K562 (cell line): ENCODE results near the gene SSU72. TPM values are rescaled to one million over a fixed set of nuclear protein-coding genes. Genes with fewer than 3 reads are reported as not detected.

Experiments
- CC2D1A ChIP-seq: fragments of 450-650 bp; IDR thresholded peaks from 2 replicates; pipeline ENCODE4 v1.6.1; 2017; ENCODE audit warnings: mild to moderate bottlenecking
- DMBX1 ChIP-seq: fragments of 250-450 bp; sonication (Bioruptor Pico); IDR thresholded peaks from 2 replicates; pipeline ENCODE4 v1.8.0; 2022; ENCODE audit warnings: inconsistent platforms, mild to moderate bottlenecking, moderate library complexity, borderline replicate concordance
- DNMT1 ChIP-seq: fragments of 450-650 bp; IDR thresholded peaks from 2 replicates; pipeline ENCODE4 v1.6.1; 2016; ENCODE audit warnings: antibody characterized with exemption, mild to moderate bottlenecking
- E2F5 ChIP-seq: sonication (generic); formaldehyde crosslinking; IDR thresholded peaks from 2 replicates; pipeline ENCODE4 v1.8.0; 2022; ENCODE audit warnings: mild to moderate bottlenecking, missing genetic modification reagents
- ESRRA ChIP-seq: fragments of 450-650 bp; IDR thresholded peaks from 2 replicates; pipeline ENCODE4 v1.6.1; 2014; ENCODE audit warnings: low read depth, mild to moderate bottlenecking, moderate library complexity, borderline replicate concordance
- ESRRB ChIP-seq: fragments of 250-450 bp; sonication (Bioruptor Pico); IDR thresholded peaks from 2 replicates; pipeline ENCODE4 v1.5.0; 2020; ENCODE audit warnings: mild to moderate bottlenecking, moderate library complexity, borderline replicate concordance
- FOXA3 ChIP-seq, 2 experiments: fragments of 450-650 bp in 1 of 2; sonication (generic) in 1 of 2; formaldehyde crosslinking; IDR thresholded peaks in 1 of 2; conservative IDR thresholded peaks in 1 of 2; 2 replicates each; pipeline versions ENCODE4 v1.4.0 to v1.8.0; 2020 to 2022; ENCODE audit warnings: mild to moderate bottlenecking in 2 of 2, missing genetic modification reagents in 1 of 2
- FOXP1 ChIP-seq: sonication (generic); formaldehyde crosslinking; IDR thresholded peaks from 2 replicates; pipeline ENCODE4 v1.8.0; 2022; ENCODE audit warnings: mild to moderate bottlenecking, missing genetic modification reagents
- GTF2F1 ChIP-seq: IDR thresholded peaks from 2 replicates; pipeline ENCODE4 v1.6.1; 2011; ENCODE audit warnings: low read depth, low read length, improper control_type of control experiment
- HSF4 ChIP-seq: fragments of 250-450 bp; sonication (Bioruptor Pico); IDR thresholded peaks from 2 replicates; pipeline ENCODE4 v2.1.2; 2022; ENCODE audit warnings: mild to moderate bottlenecking, moderate library complexity, borderline replicate concordance
- IFI16 ChIP-seq: fragments of 250-450 bp; sonication (Bioruptor Pico); IDR thresholded peaks from 2 replicates; pipeline ENCODE4 v2.1.2; 2022; ENCODE audit warnings: mild to moderate bottlenecking, inconsistent platforms
- JUND ChIP-seq, 2 experiments: IDR thresholded peaks; 2 replicates in 1 of 2; 3 replicates in 1 of 2; pipeline ENCODE4 v1.6.1; 2011; ENCODE audit warnings: borderline replicate concordance in 2 of 2, low read depth in 2 of 2, low read length in 2 of 2, improper control_type of control experiment in 1 of 2, missing biosample characterization in 1 of 2, missing genetic modification characterization in 1 of 2, missing genetic modification reagents in 1 of 2
- KAT2B ChIP-seq: IDR thresholded peaks from one replicate; pipeline ENCODE4 v1.6.1; 2012; ENCODE audit warnings: low read depth, mild to moderate bottlenecking, control low read depth, inconsistent platforms, low read length, moderate library complexity
- KDM5B ChIP-seq: fragments of 200-600 bp; sonication (generic); IDR thresholded peaks from 2 replicates; pipeline ENCODE4 v1.6.1; 2012; ENCODE audit warnings: low read depth, mild to moderate bottlenecking, moderate library complexity, low read length, control low read depth, inconsistent platforms; ENCODE audit not compliant: insufficient replicate concordance
- MTF1 ChIP-seq: fragments of 250-450 bp; sonication (Bioruptor Pico); IDR thresholded peaks from 2 replicates; pipeline ENCODE4 v1.9.0; 2021; ENCODE audit warnings: moderate library complexity, mild to moderate bottlenecking, inconsistent platforms, borderline replicate concordance
- NCOA2 ChIP-seq, 2 experiments: fragments of 450-650 bp; IDR thresholded peaks; 2 replicates each; pipeline ENCODE4 v1.6.1; 2018; ENCODE audit warnings: mild to moderate bottlenecking in 2 of 2, moderate library complexity in 1 of 2; ENCODE audit not compliant: partially characterized antibody in 2 of 2
- NFATC3 ChIP-seq: fragments of 450-650 bp; IDR thresholded peaks from 2 replicates; pipeline ENCODE4 v1.6.1; 2017; ENCODE audit warnings: mild to moderate bottlenecking
- PHF20 ChIP-seq: fragments of 450-650 bp; IDR thresholded peaks from 2 replicates; pipeline ENCODE4 v1.6.1; 2018; ENCODE audit not compliant: partially characterized antibody
- RBM34 ChIP-seq: fragments of 200-400 bp; formaldehyde crosslinking; IDR thresholded peaks from 2 replicates; pipeline ENCODE4 v1.6.1; 2018; ENCODE audit warnings: low read length, borderline replicate concordance; ENCODE audit not compliant: insufficient read depth
- SAFB ChIP-seq: fragments of 200-400 bp; formaldehyde crosslinking; IDR thresholded peaks from 2 replicates; pipeline ENCODE4 v1.6.1; 2017; ENCODE audit warnings: low read depth, low read length, borderline replicate concordance
- SAFB2 ChIP-seq: fragments of 200-400 bp; formaldehyde crosslinking; IDR thresholded peaks from 2 replicates; pipeline ENCODE4 v1.6.1; 2018; ENCODE audit warnings: borderline replicate concordance, low read length, low read depth, moderate library complexity; ENCODE audit not compliant: severe bottlenecking
- SIRT6 ChIP-seq: IDR thresholded peaks from one replicate; pipeline ENCODE4 v1.6.1; 2012; ENCODE audit warnings: low read depth, mild to moderate bottlenecking, control low read depth, inconsistent platforms, low read length, moderate library complexity
- SOX6 ChIP-seq: fragments of 450-650 bp; IDR thresholded peaks from 2 replicates; pipeline ENCODE4 v1.6.1; 2014; ENCODE audit warnings: mild to moderate bottlenecking
- TCF3 ChIP-seq: sonication (generic); formaldehyde crosslinking; IDR thresholded peaks from 2 replicates; pipeline ENCODE4 v1.4.0; 2020; ENCODE audit warnings: mild to moderate bottlenecking, missing genetic modification reagents
- ZC3H11A ChIP-seq: IDR thresholded peaks from 2 replicates; pipeline ENCODE4 v1.6.1; 2012; ENCODE audit warnings: low read depth, low read length, improper control_type of control experiment
- ZKSCAN3 ChIP-seq: fragments of 250-450 bp; sonication (Bioruptor Pico); IDR thresholded peaks from 2 replicates; pipeline ENCODE4 v1.4.0; 2020
- ZNF57 ChIP-seq: fragments of 450-650 bp; formaldehyde crosslinking; IDR thresholded peaks from 2 replicates; pipeline ENCODE4 v1.4.0; 2020; ENCODE audit warnings: mild to moderate bottlenecking, moderate library complexity
- polyA plus RNA-seq, 8 experiments: library from polyadenylated mRNA; depleted of rRNA in 4 of 8; stranded (reverse) in 5 of 8; unstranded in 3 of 8; fragments of >200 nt; fragmentation: Nextera tagmentation in 2 of 8; fragmentation: Illumina TruSeq in 1 of 8; extraction: Ambion mirVana in 2 of 8; extraction: Trizol in 1 of 8; gene quantifications; 2 replicates each; pipeline versions ENCODE4 v1.2.1 to v1.2.3, GENCODE V29; 2011 to 2014; ENCODE audit warnings: inconsistent platforms in 1 of 8, missing spikeins in 1 of 8
- total RNA-seq, 7 experiments: library from RNA; depleted of rRNA in 6 of 7; stranded (reverse); fragments of >200 nt in 6 of 7; fragmentation: Illumina TruSeq in 2 of 7; extraction: Trizol in 2 of 7; gene quantifications; 2 replicates each; pipeline versions ENCODE4 v1.2.1 to v1.2.3, GENCODE V29; 2011 to 2021; ENCODE audit warnings: low replicate concordance in 1 of 7
- TF ChIP-seq, protein P1 (sequence below): fragments of 450-650 bp; IDR thresholded peaks from one replicate; pipeline ENCODE4 v1.6.1; 2018; ENCODE audit warnings: mild to moderate bottlenecking, moderate library complexity; ENCODE audit not compliant: partially characterized antibody

Gene SSU72
- total and polyA plus RNA-seq, 9 of the 15 experiments (the other 6 are each of a cell fraction or from before 2014, with no cell fraction given) = 70.8 to 201 (median 94.6) TPM

- TF ChIP-seq, protein P1, sequence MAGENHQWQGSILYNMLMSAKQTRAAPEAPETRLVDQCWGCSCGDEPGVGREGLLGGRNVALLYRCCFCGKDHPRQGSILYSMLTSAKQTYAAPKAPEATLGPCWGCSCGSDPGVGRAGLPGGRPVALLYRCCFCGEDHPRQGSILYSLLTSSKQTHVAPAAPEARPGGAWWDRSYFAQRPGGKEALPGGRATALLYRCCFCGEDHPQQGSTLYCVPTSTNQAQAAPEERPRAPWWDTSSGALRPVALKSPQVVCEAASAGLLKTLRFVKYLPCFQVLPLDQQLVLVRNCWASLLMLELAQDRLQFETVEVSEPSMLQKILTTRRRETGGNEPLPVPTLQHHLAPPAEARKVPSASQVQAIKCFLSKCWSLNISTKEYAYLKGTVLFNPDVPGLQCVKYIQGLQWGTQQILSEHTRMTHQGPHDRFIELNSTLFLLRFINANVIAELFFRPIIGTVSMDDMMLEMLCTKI = no peak
- TF ChIP-seq ESRRB (CRISPR knock-in tag) (no peak), E2F5 (CRISPR knock-in tag) (no peak), ESRRA (peak; percentile 66; the same call in 1 of the 2 replicates), GTF2F1 (no peak), SAFB (no peak), FOXP1 (peak; percentile 86), DNMT1 (no peak), IFI16 (CRISPR knock-in tag) (no peak), NCOA2 (IDR thresholded peaks at IDR 0.05; ENCODE audit: partially characterized antibody in 2 of 2) (no peak), DMBX1 (no peak), MTF1 (CRISPR knock-in tag) (no peak), NFATC3 (no peak), KAT2B (no peak), FOXA3 (CRISPR knock-in tag; conservative IDR thresholded peaks at IDR 0.05 in 1 of 2, IDR thresholded peaks at IDR 0.05 in 1 of 2) (peak in 1 of 2 experiments; percentile 61; a peak in 1 of 4 replicates), ZNF57 (CRISPR knock-in tag) (no peak), TCF3 (peak; percentile 31), ZC3H11A (no peak), PHF20 (peak; percentile 80), ZKSCAN3 (no peak), KDM5B (peak; percentile 96), SAFB2 (no peak), CC2D1A (no peak), RBM34 (0 out of 2 replicates have a peak, but pooled peaks have one; percentile 82), HSF4 (CRISPR knock-in tag) (no peak), SOX6 (peak; percentile 75), JUND (IDR thresholded peaks at IDR 0.05; ENCODE audit: borderline replicate concordance, low read depth, low read length) (peak; percentile 69), JUND (tag; IDR thresholded peaks at IDR 0.05; ENCODE audit: borderline replicate concordance, low read depth, low read length) (no peak; the same call in 2 of the 3 replicates), SIRT6 (no peak)
Observed at GRCh38 chr1:1615256-1616044, 40.8 kb upstream of the SSU72 start, which contains the start of gene MIB2 (continued).
